Peyer's patch (tissue), 4 donors: ENCODE measurements around the gene MVP.

ENCODE experiments used
- CTCF ChIP-seq, 6 experiments: fragments of 450-650 bp in 4 of 6; fragments of 200-600 bp in 2 of 6; sonication (generic) in 1 of 6; IDR thresholded peaks; one replicate each; pipeline ENCODE4 v1.5.1; 2017 to 2019; ENCODE audit warnings: antibody characterized with exemption in 6 of 6, mild to moderate bottlenecking in 3 of 6, moderate library complexity in 1 of 6
- POLR2A ChIP-seq, 2 donors: fragments of 450-650 bp; IDR thresholded peaks; one replicate each; pipeline ENCODE4 v1.5.1; 2017; ENCODE audit warnings: antibody characterized with exemption in 2 of 2, mild to moderate bottlenecking in 2 of 2, moderate library complexity in 2 of 2

- TF ChIP-seq CTCF (IDR thresholded peaks at IDR 0.05): no peak
- TF ChIP-seq POLR2A (IDR thresholded peaks at IDR 0.05): no peak
Observed at GRCh38 chr16:29809850-29810698, 10.2 kb upstream of the MVP start.
